ENCODE measurements around the gene GET3. TPM values are rescaled to one million over a fixed set of nuclear protein-coding genes. Genes with fewer than 3 reads are reported as not detected.

Gene GET3
- total and polyA plus RNA-seq, 2 of the 4 experiments (the other 2 are of a cell fraction): 129 to 152 TPM

DNA sequence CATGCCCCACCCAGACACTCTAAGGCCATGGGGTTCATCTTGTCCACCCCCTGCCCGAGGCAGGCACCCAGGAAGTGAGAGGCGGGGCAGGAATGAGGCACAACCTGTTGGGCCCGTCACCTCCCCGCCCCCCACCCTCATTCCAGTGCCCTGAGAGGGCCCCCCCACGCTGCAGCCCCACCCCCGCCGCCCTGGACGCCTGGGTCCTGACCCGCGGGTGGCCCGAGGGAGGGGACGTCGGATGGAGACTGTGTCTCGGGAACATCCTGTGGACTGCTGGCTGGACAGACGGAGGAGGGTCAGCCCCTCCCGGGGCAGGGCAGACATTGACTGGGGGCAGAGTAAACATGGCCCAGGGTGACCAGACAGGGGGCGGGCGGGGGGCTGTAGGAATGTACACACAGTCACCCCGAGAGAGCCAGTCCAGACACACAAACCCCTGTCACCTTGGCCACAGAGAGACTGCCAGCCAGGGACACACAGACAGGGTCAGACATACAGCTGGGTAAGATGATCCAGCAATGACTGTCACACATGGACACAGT lies 46.6 kb downstream of the GET3 start:
- no peak for ATAC-seq (ENCODE audit: low read depth)
- Histone ChIP-seq H2BK15ac (ENCODE audit: low read depth, low read length) (peak overlapping the region; percentile 93; the same call in 2 of the 3 replicates), H3K9ac (ENCODE audit: low read depth, low read length) (peak overlapping the region; percentile 40; the same call in 1 of the 2 replicates), H3K27me3 (ENCODE audit: control insufficient read depth, insufficient read depth, low read length) (no peaks in the 10 kb centered on the region), H2AK9ac (replicated peaks; ENCODE audit: low read depth, low read length, poor library complexity) (peak overlapping the region; percentile 97), H2AK5ac (ENCODE audit: low read depth, low read length) (peak overlapping the region; percentile 97), H4K91ac (ENCODE audit: insufficient read depth, low read depth, low read length) (peak overlapping the region; percentile 95), H3K79me1 (ENCODE audit: low read depth in 1 of 2, low read length in 2 of 2) (peaks cover 0 to 38% of the 10 kb centered on the region in 2 experiments; a peak in 2 of 4 replicates), H3K4me1 (ENCODE audit: control insufficient read depth, insufficient read depth, low read length) (peaks cover 49% of the 10 kb centered on the region), H2BK20ac (ENCODE audit: low read depth, low read length) (peak overlapping the region; percentile 89), H3K27ac (ENCODE audit: insufficient read depth, low read length) (peak overlapping the region; percentile 85), H3K23ac (ENCODE audit: low read depth, low read length) (peak overlapping the region; percentile 98), H3K4ac (ENCODE audit: low read depth, low read length) (peak overlapping the region; percentile 96), H3K56ac (ENCODE audit: extremely low read depth, insufficient read depth, low read length) (peak overlapping the region; percentile 56), H4K20me1 (ENCODE audit: insufficient read depth, low read length) (peaks cover 3% of the 10 kb centered on the region; the same call in 1 of the 2 replicates), H4K5ac (ENCODE audit: low read depth, low read length) (peak overlapping the region; percentile 72), H3K36me3 (ENCODE audit: control insufficient read depth, insufficient read depth, low read length) (no peaks in the 10 kb centered on the region), H3K14ac (replicated peaks; ENCODE audit: low read depth, low read length) (peak overlapping the region; percentile 75), H3K9me1 (ENCODE audit: insufficient read depth, low read length) (peaks cover 33% of the 10 kb centered on the region), H3K4me3 (ENCODE audit: insufficient read depth, low read depth, low read length) (no peak overlapping the region), H3K4me2 (ENCODE audit: low read depth, low read length) (no peak overlapping the region), H3K9me3 (ENCODE audit: control insufficient read depth, insufficient read depth, low read length) (no peaks in the 10 kb centered on the region), H2AFZ (replicated peaks; ENCODE audit: low read length, poor library complexity) (peak overlapping the region; percentile 81), H2BK5ac (ENCODE audit: low read depth, low read length, poor library complexity, severe bottlenecking) (peak overlapping the region; percentile 95), H2BK120ac (ENCODE audit: low read depth, low read length) (peak overlapping the region; percentile 88), H4K8ac (ENCODE audit: low read depth in 2 of 2, low read length in 2 of 2) (peak overlapping the region; percentile 64 to 98), H3K18ac (ENCODE audit: low read depth, low read length) (peak overlapping the region; percentile 7)
- DNase-seq: no peak
- no peak for TF ChIP-seq NFE2L2 (IDR thresholded peaks at IDR 0.05; ENCODE audit: low read depth, low read length)
- no peak for TF ChIP-seq CEBPB (IDR thresholded peaks at IDR 0.05; ENCODE audit: low read depth, low read length)
- no peak for TF ChIP-seq RCOR1 (IDR thresholded peaks at IDR 0.05; ENCODE audit: insufficient replicate concordance, low read length)
- no peak for TF ChIP-seq SMC3 (IDR thresholded peaks at IDR 0.05; ENCODE audit: low read depth, low read length)
- no peak for TF ChIP-seq BHLHE40 (IDR thresholded peaks at IDR 0.05; ENCODE audit: low read depth, low read length)
- peak; percentile 88 for TF ChIP-seq MAZ (IDR thresholded peaks at IDR 0.05; ENCODE audit: borderline replicate concordance, low read depth, low read length)
- no peak for TF ChIP-seq POLR2A (IDR thresholded peaks at IDR 0.05; ENCODE audit: low read depth, low read length)
- TF ChIP-seq, protein P1, sequence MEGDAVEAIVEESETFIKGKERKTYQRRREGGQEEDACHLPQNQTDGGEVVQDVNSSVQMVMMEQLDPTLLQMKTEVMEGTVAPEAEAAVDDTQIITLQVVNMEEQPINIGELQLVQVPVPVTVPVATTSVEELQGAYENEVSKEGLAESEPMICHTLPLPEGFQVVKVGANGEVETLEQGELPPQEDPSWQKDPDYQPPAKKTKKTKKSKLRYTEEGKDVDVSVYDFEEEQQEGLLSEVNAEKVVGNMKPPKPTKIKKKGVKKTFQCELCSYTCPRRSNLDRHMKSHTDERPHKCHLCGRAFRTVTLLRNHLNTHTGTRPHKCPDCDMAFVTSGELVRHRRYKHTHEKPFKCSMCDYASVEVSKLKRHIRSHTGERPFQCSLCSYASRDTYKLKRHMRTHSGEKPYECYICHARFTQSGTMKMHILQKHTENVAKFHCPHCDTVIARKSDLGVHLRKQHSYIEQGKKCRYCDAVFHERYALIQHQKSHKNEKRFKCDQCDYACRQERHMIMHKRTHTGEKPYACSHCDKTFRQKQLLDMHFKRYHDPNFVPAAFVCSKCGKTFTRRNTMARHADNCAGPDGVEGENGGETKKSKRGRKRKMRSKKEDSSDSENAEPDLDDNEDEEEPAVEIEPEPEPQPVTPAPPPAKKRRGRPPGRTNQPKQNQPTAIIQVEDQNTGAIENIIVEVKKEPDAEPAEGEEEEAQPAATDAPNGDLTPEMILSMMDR (conservative IDR thresholded peaks at IDR 0.05; ENCODE audit: low read depth, low read length): no peak
- 0 out of 2 replicates have a peak, but pooled peaks have one; percentile 2 for TF ChIP-seq MXI1 (IDR thresholded peaks at IDR 0.05; ENCODE audit: borderline replicate concordance, low read depth, low read length)
- TF ChIP-seq, protein P2, sequence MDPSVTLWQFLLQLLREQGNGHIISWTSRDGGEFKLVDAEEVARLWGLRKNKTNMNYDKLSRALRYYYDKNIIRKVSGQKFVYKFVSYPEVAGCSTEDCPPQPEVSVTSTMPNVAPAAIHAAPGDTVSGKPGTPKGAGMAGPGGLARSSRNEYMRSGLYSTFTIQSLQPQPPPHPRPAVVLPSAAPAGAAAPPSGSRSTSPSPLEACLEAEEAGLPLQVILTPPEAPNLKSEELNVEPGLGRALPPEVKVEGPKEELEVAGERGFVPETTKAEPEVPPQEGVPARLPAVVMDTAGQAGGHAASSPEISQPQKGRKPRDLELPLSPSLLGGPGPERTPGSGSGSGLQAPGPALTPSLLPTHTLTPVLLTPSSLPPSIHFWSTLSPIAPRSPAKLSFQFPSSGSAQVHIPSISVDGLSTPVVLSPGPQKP (IDR thresholded peaks at IDR 0.05; ENCODE audit: borderline replicate concordance, low read depth, low read length): no peak
- TF ChIP-seq MAFK (IDR thresholded peaks at IDR 0.05; ENCODE audit: low read depth, low read length): no peak
- peak; percentile 67 for TF ChIP-seq FOS (IDR thresholded peaks at IDR 0.05; ENCODE audit: low read depth, low read length)
- TF ChIP-seq CHD1 (IDR thresholded peaks at IDR 0.05; ENCODE audit: low read depth, low read length): no peak
- TF ChIP-seq RAD21 (IDR thresholded peaks at IDR 0.05; ENCODE audit: low read length): no peak
- POLR2A ChIA-PET (ENCODE audit: unreplicated experiment): no interaction called here
- no CpG with 5 or more reads among the region's 19 CpGs for WGBS, 2 experiments (ENCODE audit: extremely low coverage in 2 of 2, insufficient read length in 1 of 2)
- CTCF ChIA-PET: no interaction called here
- no TSS peak for BruUV-seq (replicated peaks)
- in situ Hi-C loops (cut with MboI; ENCODE audit: low sequenced_read_pairs) (loop anchor here (25.0 kb wide), 1 partner anchor 1053 kb away; no protein-coding TSS in a partner anchor), dilution Hi-C loops (cut with HindIII; ENCODE audit: low sequenced_read_pairs, unreplicated experiment) (no loop called here), intact Hi-C loops (cut with micrococcal nuclease) (no loop called here)
